HepG2 (cell line): ENCODE measurements around the gene ITGA2. TPM values are rescaled to one million over a fixed set of nuclear protein-coding genes. Genes with fewer than 3 reads are reported as not detected.

ENCODE experiments used
- CEBPB ChIP-seq: IDR thresholded peaks from 2 replicates; pipeline ENCODE4 v1.6.1; 2011; ENCODE audit warnings: low read depth, low read length, improper control_type of control experiment, borderline replicate concordance
- CHCHD3 ChIP-seq: sonication (generic); formaldehyde crosslinking; IDR thresholded peaks from 2 replicates; pipeline ENCODE4 v1.8.0; 2022; ENCODE audit warnings: mild to moderate bottlenecking, missing genetic modification reagents, moderate library complexity
- DZIP1 ChIP-seq: sonication (generic); formaldehyde crosslinking; IDR thresholded peaks from 2 replicates; pipeline ENCODE4 v1.5.0; 2020; ENCODE audit warnings: mild to moderate bottlenecking, missing genetic modification reagents
- HNRNPK ChIP-seq: fragments of 200-400 bp; formaldehyde crosslinking; IDR thresholded peaks from 2 replicates; pipeline ENCODE4 v1.6.1; 2018; ENCODE audit warnings: low read length, low read depth, moderate library complexity, mild to moderate bottlenecking; ENCODE audit not compliant: poor library complexity, severe bottlenecking
- MBD4 ChIP-seq: IDR thresholded peaks from 2 replicates; pipeline ENCODE4 v1.6.1; 2012; ENCODE audit warnings: low read length, inconsistent platforms, borderline replicate concordance
- NCOA2 ChIP-seq: sonication (generic); formaldehyde crosslinking; IDR thresholded peaks from 2 replicates; pipeline ENCODE4 v1.8.0; 2022; ENCODE audit warnings: inconsistent platforms
- NFYC ChIP-seq: IDR thresholded peaks from 2 replicates; pipeline ENCODE4 v1.6.1; 2016; ENCODE audit warnings: missing genetic modification reagents, missing compliant biosample characterization
- NR2F1 ChIP-seq, 2 experiments: fragments of 450-650 bp in 1 of 2; formaldehyde crosslinking in 1 of 2; IDR thresholded peaks; 2 replicates each; pipeline versions ENCODE4 v1.5.0 to v1.6.1; 2016 to 2020; ENCODE audit warnings: mild to moderate bottlenecking in 1 of 2, missing compliant biosample characterization in 1 of 2, missing genetic modification reagents in 1 of 2, moderate library complexity in 1 of 2
- PRMT3 ChIP-seq: sonication (generic); formaldehyde crosslinking; IDR thresholded peaks from 2 replicates; pipeline ENCODE4 v1.8.1; 2022; ENCODE audit warnings: low read depth, mild to moderate bottlenecking, moderate library complexity, missing genetic modification reagents, borderline replicate concordance
- SKI ChIP-seq: fragments of 450-650 bp; IDR thresholded peaks from one replicate; pipeline ENCODE4 v1.6.1; 2018; ENCODE audit warnings: mild to moderate bottlenecking; ENCODE audit not compliant: partially characterized antibody
- SMARCE1 ChIP-seq: fragments of 450-650 bp; IDR thresholded peaks from 2 replicates; pipeline ENCODE4 v1.6.1; 2017; ENCODE audit warnings: borderline replicate concordance
- TARDBP ChIP-seq: sonication (generic); formaldehyde crosslinking; IDR thresholded peaks from 2 replicates; pipeline ENCODE4 v1.8.0; 2022; ENCODE audit warnings: mild to moderate bottlenecking, missing genetic modification reagents
- XRCC5 ChIP-seq: fragments of 200-400 bp; formaldehyde crosslinking; optimal IDR thresholded peaks from 2 replicates; pipeline ENCODE3; 2017; ENCODE audit warnings: mild to moderate bottlenecking, low read length
- ZC3H4 ChIP-seq: sonication (generic); formaldehyde crosslinking; IDR thresholded peaks from 2 replicates; pipeline ENCODE4 v1.4.0; 2020; ENCODE audit warnings: missing genetic modification reagents, borderline replicate concordance
- ZKSCAN8 ChIP-seq: IDR thresholded peaks from 2 replicates; pipeline ENCODE4 v1.6.1; 2016; ENCODE audit warnings: borderline replicate concordance, missing genetic modification reagents, missing compliant biosample characterization
- ZNF12 ChIP-seq: sonication (generic); formaldehyde crosslinking; IDR thresholded peaks from 2 replicates; pipeline ENCODE4 v1.5.0; 2020; ENCODE audit warnings: missing genetic modification reagents
- ZNF18 ChIP-seq: sonication (generic); formaldehyde crosslinking; IDR thresholded peaks from 2 replicates; pipeline ENCODE4 v1.8.0; 2022; ENCODE audit warnings: mild to moderate bottlenecking, missing genetic modification reagents; ENCODE audit not compliant: insufficient replicate concordance
- ZNF264 ChIP-seq: sonication (generic); formaldehyde crosslinking; IDR thresholded peaks from 2 replicates; pipeline ENCODE4 v1.4.0; 2020; ENCODE audit warnings: missing genetic modification reagents
- ZNF512 ChIP-seq: sonication (generic); formaldehyde crosslinking; IDR thresholded peaks from 2 replicates; pipeline ENCODE4 v1.4.0; 2020; ENCODE audit warnings: mild to moderate bottlenecking, missing genetic modification reagents
- polyA plus RNA-seq, 8 experiments: library from polyadenylated mRNA; depleted of rRNA in 3 of 8; stranded (reverse) in 7 of 8; unstranded in 1 of 8; fragments of >200 nt; fragmentation: Illumina TruSeq in 4 of 8; extraction: Trizol in 4 of 8; gene quantifications; 2 replicates each; pipeline versions ENCODE4 v1.2.1 to v1.2.3, GENCODE V29; 2011 to 2016; ENCODE audit warnings: low read depth in 4 of 8, missing spikeins in 1 of 8, mixed read lengths in 1 of 8; ENCODE audit not compliant: insufficient read depth in 1 of 8
- total RNA-seq, 5 experiments: library from RNA; depleted of rRNA; stranded (reverse); fragments of >200 nt; fragmentation: Illumina TruSeq; extraction: Trizol; gene quantifications; 2 replicates each; pipeline ENCODE4 v1.2.3, GENCODE V29; 2016; ENCODE audit warnings: low read depth in 1 of 5
- TF ChIP-seq, protein P1 (sequence below): fragments of 450-650 bp; IDR thresholded peaks from 2 replicates; pipeline ENCODE4 v1.6.1; 2017; ENCODE audit warnings: mild to moderate bottlenecking

The ITGA2 gene
- total and polyA plus RNA-seq, 2 of the 13 experiments (the other 11 are each of a cell fraction or from before 2014, with no cell fraction given): 15.8 to 58.3 TPM

GRCh38 chr5:53001541-53001940 is 12.4 kb downstream of the ITGA2 start (continued):
- no peak for TF ChIP-seq ZNF512
- no peak for TF ChIP-seq HNRNPK
- TF ChIP-seq ZNF264 (CRISPR knock-in tag): no peak
- no peak for TF ChIP-seq ZKSCAN8
- TF ChIP-seq CHCHD3: no peak
- TF ChIP-seq CEBPB: peak; percentile 71; the same call in 1 of the 2 replicates
- peak; percentile 74 for TF ChIP-seq NCOA2 (CRISPR knock-in tag)
- TF ChIP-seq TARDBP: 0 out of 2 replicates have a peak, but pooled peaks have one; percentile 22
- TF ChIP-seq SMARCE1: no peak
- no peak for TF ChIP-seq ZC3H4
- TF ChIP-seq XRCC5: no peak
- no peak for TF ChIP-seq ZNF18 (CRISPR knock-in tag)
- TF ChIP-seq, protein P1, sequence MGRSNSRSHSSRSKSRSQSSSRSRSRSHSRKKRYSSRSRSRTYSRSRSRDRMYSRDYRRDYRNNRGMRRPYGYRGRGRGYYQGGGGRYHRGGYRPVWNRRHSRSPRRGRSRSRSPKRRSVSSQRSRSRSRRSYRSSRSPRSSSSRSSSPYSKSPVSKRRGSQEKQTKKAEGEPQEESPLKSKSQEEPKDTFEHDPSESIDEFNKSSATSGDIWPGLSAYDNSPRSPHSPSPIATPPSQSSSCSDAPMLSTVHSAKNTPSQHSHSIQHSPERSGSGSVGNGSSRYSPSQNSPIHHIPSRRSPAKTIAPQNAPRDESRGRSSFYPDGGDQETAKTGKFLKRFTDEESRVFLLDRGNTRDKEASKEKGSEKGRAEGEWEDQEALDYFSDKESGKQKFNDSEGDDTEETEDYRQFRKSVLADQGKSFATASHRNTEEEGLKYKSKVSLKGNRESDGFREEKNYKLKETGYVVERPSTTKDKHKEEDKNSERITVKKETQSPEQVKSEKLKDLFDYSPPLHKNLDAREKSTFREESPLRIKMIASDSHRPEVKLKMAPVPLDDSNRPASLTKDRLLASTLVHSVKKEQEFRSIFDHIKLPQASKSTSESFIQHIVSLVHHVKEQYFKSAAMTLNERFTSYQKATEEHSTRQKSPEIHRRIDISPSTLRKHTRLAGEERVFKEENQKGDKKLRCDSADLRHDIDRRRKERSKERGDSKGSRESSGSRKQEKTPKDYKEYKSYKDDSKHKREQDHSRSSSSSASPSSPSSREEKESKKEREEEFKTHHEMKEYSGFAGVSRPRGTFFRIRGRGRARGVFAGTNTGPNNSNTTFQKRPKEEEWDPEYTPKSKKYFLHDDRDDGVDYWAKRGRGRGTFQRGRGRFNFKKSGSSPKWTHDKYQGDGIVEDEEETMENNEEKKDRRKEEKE: no peak
- TF ChIP-seq NR2F1 (CRISPR knock-in tag; IDR thresholded peaks at IDR 0.05): peak; percentile 78 to 89
- TF ChIP-seq DZIP1: no peak
- TF ChIP-seq NFYC (CRISPR knock-in tag): no peak
- TF ChIP-seq MBD4: peak; percentile 64; the same call in 1 of the 2 replicates
- TF ChIP-seq ZNF12 (CRISPR knock-in tag): no peak
- no peak for TF ChIP-seq PRMT3 (CRISPR knock-in tag)
- peak; percentile 34 for TF ChIP-seq SKI
